Measurements from ENCODE around the gene NBPF10. TPM values are rescaled to one million over a fixed set of nuclear protein-coding genes. Genes with fewer than 3 reads are reported as not detected.
"Not testable (repeated sequence)": the region's sequence is repeated elsewhere in the genome, so short reads cannot be mapped to it uniquely, and the experiment has no call there.

The NBPF10 gene
- 1 to 10 TPM; 1.8 to 7.4 (median 2.7) TPM for total RNA-seq

DNA sequence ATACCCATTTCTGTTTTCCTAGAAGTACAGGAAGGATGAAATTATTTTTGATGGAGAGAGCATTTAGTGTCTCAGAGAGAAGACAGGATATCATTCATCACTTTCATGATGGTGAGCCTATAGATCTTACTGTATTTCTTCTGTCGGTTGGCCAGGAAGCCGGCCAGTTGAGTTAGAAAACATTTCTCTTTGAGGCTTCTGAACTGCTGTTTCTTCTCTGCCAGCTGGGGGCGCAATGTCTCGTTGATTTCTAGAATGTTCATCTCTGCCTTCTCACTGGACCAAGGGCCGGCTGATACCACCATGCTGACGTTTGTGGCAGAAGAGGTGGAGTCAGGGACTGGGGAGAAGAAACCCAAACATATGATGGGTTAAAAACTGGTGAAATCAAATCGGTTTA is at the start of gene NBPF10:
NBPF10 (minus strand) TSS at position 340 of the 400 bp plus-strand sequence; CDS start at position 305, 35 bp downstream.
- not testable (repeated sequence) for H3K4me1 ChIP-seq; H3K9me3 ChIP-seq; DNase-seq (ENCODE audit: low spot score in 2 of 2); H3K27ac ChIP-seq; H3K27me3 ChIP-seq; H3K4me3 ChIP-seq; H3K36me3 ChIP-seq
- no CpG with 5 or more reads among the region's 7 CpGs for WGBS
- TF ChIP-seq, protein P1, sequence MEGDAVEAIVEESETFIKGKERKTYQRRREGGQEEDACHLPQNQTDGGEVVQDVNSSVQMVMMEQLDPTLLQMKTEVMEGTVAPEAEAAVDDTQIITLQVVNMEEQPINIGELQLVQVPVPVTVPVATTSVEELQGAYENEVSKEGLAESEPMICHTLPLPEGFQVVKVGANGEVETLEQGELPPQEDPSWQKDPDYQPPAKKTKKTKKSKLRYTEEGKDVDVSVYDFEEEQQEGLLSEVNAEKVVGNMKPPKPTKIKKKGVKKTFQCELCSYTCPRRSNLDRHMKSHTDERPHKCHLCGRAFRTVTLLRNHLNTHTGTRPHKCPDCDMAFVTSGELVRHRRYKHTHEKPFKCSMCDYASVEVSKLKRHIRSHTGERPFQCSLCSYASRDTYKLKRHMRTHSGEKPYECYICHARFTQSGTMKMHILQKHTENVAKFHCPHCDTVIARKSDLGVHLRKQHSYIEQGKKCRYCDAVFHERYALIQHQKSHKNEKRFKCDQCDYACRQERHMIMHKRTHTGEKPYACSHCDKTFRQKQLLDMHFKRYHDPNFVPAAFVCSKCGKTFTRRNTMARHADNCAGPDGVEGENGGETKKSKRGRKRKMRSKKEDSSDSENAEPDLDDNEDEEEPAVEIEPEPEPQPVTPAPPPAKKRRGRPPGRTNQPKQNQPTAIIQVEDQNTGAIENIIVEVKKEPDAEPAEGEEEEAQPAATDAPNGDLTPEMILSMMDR (IDR thresholded peaks at IDR 0.05) = peak in 1 of 2 donors; percentile 11

GRCh38 chr1:146174531-146174930 is 29.9 kb upstream of the NBPF10 start:
- not testable (repeated sequence) for H3K27ac ChIP-seq, H3K4me1 ChIP-seq, H3K27me3 ChIP-seq, H3K36me3 ChIP-seq, H3K9me3 ChIP-seq, H3K4me3 ChIP-seq
- peak; percentile 21 to 57 for DNase-seq (ENCODE audit: low spot score in 2 of 2)
- WGBS = no CpG with 5 or more reads among the region's 5 CpGs

- H3K27me3 ChIP-seq; H3K9me3 ChIP-seq; H3K36me3 ChIP-seq; H3K4me3 ChIP-seq; DNase-seq (ENCODE audit: low spot score in 2 of 2); H3K4me1 ChIP-seq; H3K27ac ChIP-seq: not testable (repeated sequence)
- no CpG with 5 or more reads among the region's 1 CpG for WGBS
These were observed 23.1 kb upstream of the NBPF10 start for GRCh38 chr1:146167740-146168139.

DNA sequence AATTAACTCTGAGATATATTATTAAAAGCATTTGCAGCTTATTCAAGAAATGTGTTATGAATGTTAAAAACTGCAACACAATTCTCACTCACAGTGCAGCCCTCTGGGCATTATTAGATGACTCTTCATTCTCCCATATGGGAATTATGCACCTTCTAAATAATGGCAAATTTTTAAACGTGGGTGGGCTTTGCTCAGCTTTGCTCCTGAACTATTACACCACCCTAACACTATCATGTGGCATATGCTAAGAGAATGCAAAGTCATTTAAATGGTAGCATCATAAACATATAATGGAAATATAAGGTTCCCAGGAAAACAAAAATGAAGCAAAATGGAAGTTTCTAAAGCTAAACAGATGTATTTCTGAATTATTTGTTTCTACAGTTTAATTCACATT is 22.7 kb upstream of the NBPF10 start:
- not testable (repeated sequence) for H3K9me3 ChIP-seq; H3K4me1 ChIP-seq; DNase-seq (ENCODE audit: low spot score in 2 of 2); H3K27ac ChIP-seq; H3K4me3 ChIP-seq; H3K27me3 ChIP-seq; H3K36me3 ChIP-seq
- WGBS = no CpG with 5 or more reads among the region's 1 CpG

Other genes starting within 250 kb of the NBPF10 start
- gene ITGA10, start 234.8 kb downstream of the NBPF10 start, total RNA-seq = 10 to 100 TPM in 1 of 4 donors, 1 to 10 TPM in 3; 1.6 to 15.6 (median 2.2) TPM
- 10 to 100 TPM; 23.3 to 35.9 (median 30.2) TPM for gene PEX11B, start 226.1 kb downstream of the NBPF10 start, total RNA-seq
- gene RBM8A, start 217.3 kb downstream of the NBPF10 start, total RNA-seq = 100 to 1,000 TPM in 3 of 4 donors, 10 to 100 TPM in 1; 92.2 to 186 (median 134) TPM
- gene LIX1L, start 186.8 kb downstream of the NBPF10 start, total RNA-seq = 10 to 100 TPM in 3 of 4 donors, 1 to 10 TPM in 1; 7.6 to 18.4 (median 11.3) TPM
- gene ANKRD34A, start 180.2 kb downstream of the NBPF10 start, total RNA-seq = under 1 TPM in 3 of 4 donors, not detected in 1; 0.21 to 0.64 (median 0.45) TPM
- 10 to 100 TPM in 2 of 4 donors, 1 to 10 TPM in 2; 7.3 to 16.7 (median 11.9) TPM for gene POLR3GL, start 180.1 kb downstream of the NBPF10 start, total RNA-seq
- gene TXNIP, start 148.2 kb downstream of the NBPF10 start, total RNA-seq = 1,000 to 10,000 TPM; 2,326 to 8,649 (median 2,541) TPM
- not detected for gene HJV, start 123.1 kb downstream of the NBPF10 start, total RNA-seq
- gene NOTCH2NLA, start 84.2 kb upstream of the NBPF10 start, total RNA-seq = 10 to 100 TPM; 49.1 to 98.6 (median 57.5) TPM